ENCODE measurements around the gene KIF1A.

The KIF1A gene

GRCh38 chr2:240816584-240817495, 3.2 kb downstream of the KIF1A start:
- TF ChIP-seq CTCF (IDR thresholded peaks at IDR 0.05; ENCODE audit: insufficient read depth, low read depth, low read length, missing control alignments): no peak
- H3K4me3 ChIP-seq (ENCODE audit: low read depth, low read length): no peak overlapping the region
- no peak for DNase-seq (ENCODE audit: low read depth)

GRCh38 chr2:240815761-240816583, 4.0 kb downstream of the KIF1A start:
- H3K4me3 ChIP-seq (ENCODE audit: low read depth, low read length): no peak overlapping the region
- DNase-seq (ENCODE audit: low read depth): no peak
- TF ChIP-seq CTCF (IDR thresholded peaks at IDR 0.05; ENCODE audit: insufficient read depth, low read depth, low read length, missing control alignments): no peak

- TF ChIP-seq CTCF (IDR thresholded peaks at IDR 0.05; ENCODE audit: insufficient read depth, low read depth, low read length, missing control alignments): no peak
- DNase-seq (ENCODE audit: low read depth): no peak
- no peak overlapping the region for H3K4me3 ChIP-seq (ENCODE audit: low read depth, low read length)
Observed at GRCh38 chr2:240814946-240815760, 4.9 kb downstream of the KIF1A start.

DNA sequence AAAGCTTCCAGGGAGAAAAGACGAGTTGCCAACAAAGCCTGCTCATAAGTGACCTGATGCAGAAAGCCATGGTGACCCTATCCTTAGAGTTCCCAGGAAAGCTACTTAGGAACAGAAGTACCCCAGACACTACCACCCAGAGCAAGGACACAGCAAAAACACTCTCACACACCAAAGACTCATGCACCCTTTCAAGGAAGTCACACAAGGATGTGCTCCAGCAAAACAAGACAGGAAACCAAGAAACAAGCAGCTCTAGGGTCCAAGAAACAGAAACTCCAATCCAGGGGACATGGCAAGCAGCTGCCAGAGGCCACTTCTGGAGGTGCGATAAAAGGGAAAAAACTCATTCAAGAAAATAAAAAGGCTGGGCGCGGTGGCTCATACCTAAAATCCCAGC, 5.7 kb downstream of the KIF1A start:
- H3K4me3 ChIP-seq (ENCODE audit: low read depth, low read length): no peak overlapping the region
- no peak for TF ChIP-seq CTCF (IDR thresholded peaks at IDR 0.05; ENCODE audit: insufficient read depth, low read depth, low read length, missing control alignments)
- no peak for DNase-seq (ENCODE audit: low read depth)

- TF ChIP-seq CTCF (IDR thresholded peaks at IDR 0.05; ENCODE audit: insufficient read depth, low read depth, low read length, missing control alignments): no peak
- H3K4me3 ChIP-seq (ENCODE audit: low read depth, low read length): no peak overlapping the region
- no peak for DNase-seq (ENCODE audit: low read depth)
Observed at GRCh38 chr2:240813231-240813921, 6.6 kb downstream of the KIF1A start.

DNA sequence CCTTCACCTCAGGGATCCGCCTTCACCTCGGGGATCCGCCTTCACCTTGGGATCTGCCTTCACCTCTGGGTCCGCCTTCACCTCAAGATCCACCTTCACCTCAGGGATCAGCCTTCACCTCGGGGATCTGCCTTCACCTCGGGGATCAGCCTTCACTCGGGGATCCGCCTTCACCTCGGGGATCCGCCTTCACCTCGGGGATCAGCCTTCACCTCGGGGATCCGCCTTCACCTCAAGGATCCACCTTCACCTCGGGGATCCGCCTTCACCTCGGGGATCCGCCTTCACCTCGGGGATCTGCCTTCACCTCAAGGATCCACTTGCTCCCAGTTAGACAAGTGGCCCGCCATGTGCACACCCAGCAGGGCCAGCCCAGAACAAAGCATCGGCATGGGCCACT, 7.3 kb downstream of the KIF1A start:
- no peak for TF ChIP-seq CTCF (IDR thresholded peaks at IDR 0.05; ENCODE audit: insufficient read depth, low read depth, low read length, missing control alignments)
- H3K4me3 ChIP-seq (ENCODE audit: low read depth, low read length): no peak overlapping the region
- DNase-seq (ENCODE audit: low read depth): no peak
